Lower lobe of right lung (tissue), 2 donors: ENCODE results near the gene SOX13. TPM values are rescaled to one million over a fixed set of nuclear protein-coding genes. Genes with fewer than 3 reads are reported as not detected.
A peak's percentile ranks its signal among the peaks of the same experiment; 100 is the strongest.

ENCODE experiments used
- ATAC-seq, 2 donors: fragments of 200-7000 bp; cut with Tn5 transposase; one replicate each; pipeline ENCODE4 v1.9.1; 2020 to 2022; ENCODE audit warnings: mild to moderate bottlenecking in 2 of 2, moderate library complexity in 2 of 2
- DNase-seq: peaks from one replicate; pipeline ENCODE4 v3.0.0-alpha.2; 2020
- H3K27ac ChIP-seq: fragments of 200-600 bp; one replicate; pipeline ENCODE4 v1.8.0; 2022
- H3K27me3 ChIP-seq: fragments of 200-600 bp; one replicate; pipeline ENCODE4 v1.8.0; 2022; ENCODE audit warnings: low read depth
- H3K36me3 ChIP-seq: fragments of 200-600 bp; one replicate; pipeline ENCODE4 v1.8.0; 2022; ENCODE audit warnings: mild to moderate bottlenecking
- H3K4me1 ChIP-seq: fragments of 200-600 bp; one replicate; pipeline ENCODE4 v1.8.0; 2022
- H3K4me3 ChIP-seq: fragments of 200-600 bp; one replicate; pipeline ENCODE4 v1.8.0; 2022; ENCODE audit warnings: mild to moderate bottlenecking
- H3K9me3 ChIP-seq: fragments of 200-600 bp; one replicate; pipeline ENCODE4 v1.8.0; 2022
- CTCF ChIP-seq: fragments of 200-600 bp; IDR thresholded peaks from one replicate; pipeline ENCODE4 v1.8.0; 2022; ENCODE audit warnings: antibody characterized with exemption, mild to moderate bottlenecking
- intact Hi-C: fragments of 100-400 bp; cut with DNase I; formaldehyde crosslinking; loops from one replicate; pipeline ENCODE4 v1.11.0; 2022
- total RNA-seq: library from RNA; stranded (reverse); fragmentation: NEBNext Ultra II Directional; extraction: Animal tissue kit (Norgen Biotek cat#: 25700); gene quantifications from one replicate; pipeline ENCODE4 v1.2.1, GENCODE V29; 2021
- donor health status: DM: no; HTN: yes; CAD: no; lungs with severe emphysema.

Gene SOX13
- total RNA-seq, 1 donor from 2014 or later, result 57.8 TPM

- no peak for TF ChIP-seq CTCF
- DNase-seq, result no peak
- H3K27me3 ChIP-seq, result no peaks in the 10 kb centered on the region
- H3K27ac ChIP-seq, result peak overlapping the region; percentile 18
- intact Hi-C loops, result no loop called here
- H3K9me3 ChIP-seq, result no peaks in the 10 kb centered on the region
- H3K4me1 ChIP-seq, result peaks cover 12% of the 10 kb centered on the region
- ATAC-seq, result no peak
- H3K4me3 ChIP-seq, result no peak overlapping the region
- peaks cover 89% of the 10 kb centered on the region for H3K36me3 ChIP-seq
These were observed 49.1 kb downstream of the SOX13 start for GRCh38 chr1:204121840-204122555.

DNA sequence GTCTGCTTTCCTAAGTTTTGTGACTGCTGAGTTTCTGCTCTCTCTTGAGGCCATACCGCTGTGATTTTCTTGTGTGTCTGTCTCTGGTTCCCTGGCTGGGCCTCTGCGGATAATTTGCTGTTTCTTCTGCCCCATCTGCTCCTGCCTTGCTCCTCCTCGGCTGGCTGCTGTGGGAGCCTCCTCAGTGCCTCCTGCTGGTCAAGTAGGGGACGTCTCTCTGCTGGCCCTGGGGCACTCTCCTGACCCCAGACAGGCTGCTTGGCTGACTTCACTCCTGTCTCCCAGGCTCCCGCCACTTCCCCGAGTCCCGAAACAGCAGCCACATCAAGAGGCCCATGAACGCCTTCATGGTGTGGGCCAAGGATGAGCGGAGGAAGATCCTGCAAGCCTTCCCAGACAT, 50.5 kb downstream of the SOX13 start:
- intact Hi-C loops, result no loop called here
- no peaks in the 10 kb centered on the region for H3K9me3 ChIP-seq
- no peak for ATAC-seq
- peaks cover 18% of the 10 kb centered on the region for H3K4me1 ChIP-seq
- H3K4me3 ChIP-seq, result no peak overlapping the region
- no peak for DNase-seq
- peak; percentile 34 for TF ChIP-seq CTCF
- no peak overlapping the region for H3K27ac ChIP-seq
- peaks cover 75% of the 10 kb centered on the region for H3K36me3 ChIP-seq
- no peaks in the 10 kb centered on the region for H3K27me3 ChIP-seq

DNA sequence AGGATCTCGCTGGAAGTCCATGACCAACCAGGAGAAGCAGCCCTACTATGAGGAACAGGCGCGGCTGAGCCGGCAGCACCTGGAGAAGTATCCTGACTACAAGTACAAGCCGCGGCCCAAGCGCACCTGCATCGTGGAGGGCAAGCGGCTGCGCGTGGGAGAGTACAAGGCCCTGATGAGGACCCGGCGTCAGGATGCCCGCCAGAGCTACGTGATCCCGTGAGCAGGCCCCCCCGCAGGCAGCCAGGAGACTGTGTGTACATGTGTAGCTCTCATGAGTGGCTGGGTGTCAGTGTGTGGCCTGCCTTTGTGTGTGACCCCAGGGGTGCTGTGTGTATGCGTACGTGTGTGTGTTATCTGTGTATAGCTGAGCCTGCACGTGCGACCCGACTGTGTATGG, 51.7 kb downstream of the SOX13 start:
- ATAC-seq (no peak), DNase-seq (no peak)
- H3K27ac ChIP-seq, result no peak overlapping the region
- peaks cover 30% of the 10 kb centered on the region for H3K4me1 ChIP-seq
- intact Hi-C loops, result loop anchor here (5.0 kb wide), 1 partner anchor 252 kb away; no protein-coding TSS in a partner anchor
- no peaks in the 10 kb centered on the region for H3K27me3 ChIP-seq
- no peaks in the 10 kb centered on the region for H3K9me3 ChIP-seq
- H3K4me3 ChIP-seq, result no peak overlapping the region
- TF ChIP-seq CTCF, result no peak
- H3K36me3 ChIP-seq, result peaks cover 63% of the 10 kb centered on the region

DNA sequence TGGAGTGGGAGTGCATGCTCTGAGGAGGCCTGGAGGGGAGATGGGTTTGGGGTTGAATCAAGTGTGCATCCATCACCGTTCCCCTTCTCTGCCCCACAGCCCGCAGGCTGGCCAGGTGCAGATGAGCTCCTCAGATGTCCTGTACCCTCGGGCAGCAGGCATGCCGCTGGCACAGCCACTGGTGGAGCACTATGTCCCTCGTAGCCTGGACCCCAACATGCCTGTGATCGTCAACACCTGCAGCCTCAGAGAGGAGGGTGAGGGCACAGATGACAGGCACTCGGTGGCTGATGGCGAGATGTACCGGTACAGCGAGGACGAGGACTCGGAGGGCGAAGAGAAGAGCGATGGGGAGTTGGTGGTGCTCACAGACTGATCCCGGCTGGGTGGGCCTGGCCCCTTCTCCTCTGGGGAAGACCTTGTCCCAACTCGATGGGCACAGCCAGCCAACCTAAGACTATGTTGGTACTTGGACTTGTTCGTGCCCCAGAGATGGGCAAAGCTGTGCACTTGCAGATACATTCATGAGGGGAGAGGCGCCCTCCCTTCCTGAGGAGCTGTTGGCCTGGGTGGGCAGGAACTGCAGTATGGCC, 52.9 kb downstream of the SOX13 start:
- peaks cover 51% of the 10 kb centered on the region for H3K36me3 ChIP-seq
- DNase-seq, result no peak

DNA sequence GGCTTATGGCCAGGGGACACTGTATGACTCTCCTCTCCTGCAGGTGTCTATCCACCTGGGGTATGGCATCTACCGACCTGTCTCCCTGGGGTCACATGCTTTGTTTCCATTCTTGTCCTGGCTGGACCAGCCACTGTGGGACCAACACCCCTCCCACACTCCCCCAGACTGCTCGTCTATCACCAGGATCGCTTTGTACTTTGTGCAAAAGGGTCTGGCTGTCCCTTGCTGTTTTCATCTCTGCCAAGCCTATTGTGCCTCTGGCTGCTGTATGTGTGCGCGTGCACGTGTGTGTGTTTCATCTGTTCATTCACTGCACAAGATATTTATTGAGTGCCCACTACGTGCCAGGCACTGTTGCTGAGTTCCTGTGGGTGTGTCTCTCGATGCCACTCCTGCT, 53.5 kb downstream of the SOX13 start:
- intact Hi-C loops, result loop anchor here (5.0 kb wide), 1 partner anchor 254 kb away; no protein-coding TSS in a partner anchor
- DNase-seq (no peak), ATAC-seq (no peak)
- Histone ChIP-seq H3K27me3 (no peaks in the 10 kb centered on the region), H3K9me3 (no peaks in the 10 kb centered on the region), H3K36me3 (peaks cover 51% of the 10 kb centered on the region), H3K27ac (no peak overlapping the region), H3K4me3 (no peak overlapping the region), H3K4me1 (peaks cover 34% of the 10 kb centered on the region)
- TF ChIP-seq CTCF, result no peak

More for the DNA sequence above, 52.9 kb downstream of the SOX13 start:
- intact Hi-C loops, result loop anchor here (5.0 kb wide), 1 partner anchor 254 kb away; no protein-coding TSS in a partner anchor
- Histone ChIP-seq H3K4me3 (no peak overlapping the region), H3K4me1 (peaks cover 34% of the 10 kb centered on the region), H3K9me3 (no peaks in the 10 kb centered on the region), H3K27ac (no peak overlapping the region), H3K27me3 (no peaks in the 10 kb centered on the region)
- TF ChIP-seq CTCF, result no peak
- ATAC-seq, result no peak
